Osteoblast (primary cell): Measurements from ENCODE around the gene TAF4. TPM values are rescaled to one million over a fixed set of nuclear protein-coding genes. Genes with fewer than 3 reads are reported as not detected.
A peak's percentile ranks its signal among the peaks of the same experiment; 100 is the strongest.

Experiments used
- DNase-seq: peaks from one replicate; pipeline ENCODE4 v3.0.0; 2011; ENCODE audit warnings: low spot score, mixed read lengths; ENCODE audit not compliant: insufficient read length; ENCODE audit errors: missing footprints
- H2AFZ ChIP-seq: 2 replicates; pipeline ENCODE4 v1.6.0; 2011; ENCODE audit warnings: mild to moderate bottlenecking, low read length
- H3K27ac ChIP-seq: 2 replicates; pipeline ENCODE4 v1.5.1; 2011; ENCODE audit warnings: mild to moderate bottlenecking, low read depth, low read length, moderate library complexity
- H3K27me3 ChIP-seq: 2 replicates; pipeline ENCODE4 v1.6.0; 2012; ENCODE audit warnings: mild to moderate bottlenecking, control low read depth, inconsistent platforms, low read length, moderate library complexity; ENCODE audit not compliant: insufficient read depth
- H3K36me3 ChIP-seq: 2 replicates; pipeline ENCODE4 v1.5.1; 2011; ENCODE audit warnings: mild to moderate bottlenecking, low read length, control low read depth, moderate library complexity; ENCODE audit not compliant: insufficient read depth
- H3K4me1 ChIP-seq: 2 replicates; pipeline ENCODE4 v1.5.1; 2011; ENCODE audit warnings: mild to moderate bottlenecking, low read length, control low read depth, moderate library complexity; ENCODE audit not compliant: insufficient read depth
- H3K4me2 ChIP-seq: 2 replicates; pipeline ENCODE4 v1.6.0; 2011; ENCODE audit warnings: mild to moderate bottlenecking, low read length; ENCODE audit not compliant: insufficient read depth
- H3K4me3 ChIP-seq: fragments of 200-600 bp; sonication (generic); 3 replicates; pipeline ENCODE4 v1.5.1; 2012; ENCODE audit warnings: mild to moderate bottlenecking, low read length, inconsistent platforms; ENCODE audit not compliant: insufficient read depth
- H3K79me2 ChIP-seq: 2 replicates; pipeline ENCODE4 v1.6.0; 2012; ENCODE audit warnings: mild to moderate bottlenecking, low read length, control low read depth, inconsistent platforms; ENCODE audit not compliant: insufficient read depth
- H3K9me3 ChIP-seq: 2 replicates; pipeline ENCODE4 v1.5.1; 2011; ENCODE audit warnings: low read depth, low read length, control low read depth
- H4K20me1 ChIP-seq: 2 replicates; pipeline ENCODE4 v1.6.0; 2012; ENCODE audit warnings: mild to moderate bottlenecking, low read length, control low read depth; ENCODE audit not compliant: insufficient read depth
- CTCF ChIP-seq: IDR thresholded peaks from 2 replicates; pipeline ENCODE4 v1.5.1; 2011; ENCODE audit warnings: mild to moderate bottlenecking, low read depth, low read length, moderate library complexity; ENCODE audit errors: extremely low read depth
- total RNA-seq: library from RNA; depleted of rRNA; stranded (reverse); fragments of >200 nt; gene quantifications from 2 replicates; pipeline ENCODE4 v1.2.3, GENCODE V29; 2012

TAF4 gene
- total RNA-seq, 1 donor = 4.3 TPM

GRCh38 chr20:61956396-61957342, 109.0 kb downstream of the TAF4 start:
- H3K27ac ChIP-seq = no peak overlapping the region
- H3K4me3 ChIP-seq = no peak overlapping the region
- H3K36me3 ChIP-seq = no peaks in the 10 kb centered on the region
- no peak for TF ChIP-seq CTCF
- peaks cover 4% of the 10 kb centered on the region for H3K4me1 ChIP-seq
- H3K27me3 ChIP-seq = peaks cover 5% of the 10 kb centered on the region
- peak; percentile 58 for DNase-seq
- H3K4me2 ChIP-seq = peak overlapping the region; percentile 32
- no peaks in the 10 kb centered on the region for H4K20me1 ChIP-seq
- H2AFZ ChIP-seq = no peak overlapping the region
- no peaks in the 10 kb centered on the region for H3K79me2 ChIP-seq
- no peaks in the 10 kb centered on the region for H3K9me3 ChIP-seq

GRCh38 chr20:61955668-61956395, 109.8 kb downstream of the TAF4 start:
- Histone ChIP-seq H4K20me1 (no peaks in the 10 kb centered on the region), H3K4me2 (peak overlapping the region; percentile 32), H3K27me3 (peaks cover 5% of the 10 kb centered on the region), H2AFZ (no peak overlapping the region), H3K36me3 (no peaks in the 10 kb centered on the region), H3K79me2 (no peaks in the 10 kb centered on the region), H3K4me1 (peaks cover 4% of the 10 kb centered on the region), H3K9me3 (no peaks in the 10 kb centered on the region), H3K4me3 (no peak overlapping the region), H3K27ac (no peak overlapping the region)
- no peak for TF ChIP-seq CTCF
- no peak for DNase-seq

- peaks cover 4% of the 10 kb centered on the region for H3K4me1 ChIP-seq
- peaks cover 3% of the 10 kb centered on the region for H3K27me3 ChIP-seq
- H3K36me3 ChIP-seq = no peaks in the 10 kb centered on the region
- no peak overlapping the region for H3K4me2 ChIP-seq
- H3K79me2 ChIP-seq = no peaks in the 10 kb centered on the region
- TF ChIP-seq CTCF = no peak
- no peaks in the 10 kb centered on the region for H3K9me3 ChIP-seq
- H3K4me3 ChIP-seq = no peak overlapping the region
- H3K27ac ChIP-seq = no peak overlapping the region
- DNase-seq = peak; percentile 56
- H2AFZ ChIP-seq = no peak overlapping the region
- no peaks in the 10 kb centered on the region for H4K20me1 ChIP-seq
Observed at GRCh38 chr20:61954276-61955021, 111.2 kb downstream of the TAF4 start.
